ENCODE measurements around the gene KCNK6. TPM values are rescaled to one million over a fixed set of nuclear protein-coding genes. Genes with fewer than 3 reads are reported as not detected.

Gene KCNK6
- total and polyA plus RNA-seq, 2 of the 8 experiments (the other 6 are each of a cell fraction or from before 2014, with no cell fraction given): 10.6 to 13.3 TPM

GRCh38 chr19:38375098-38375493, 55.5 kb downstream of the KCNK6 start:
- Histone ChIP-seq H3K9ac (replicated peaks in 1 of 4; ENCODE audit: extremely low read depth in 1 of 4, low read depth in 3 of 4, low read length in 3 of 4) (peak overlapping the region; percentile 75 to 97 (median 88)), H4K8ac (ENCODE audit: extremely low read depth, insufficient read depth, low read length) (peak overlapping the region; percentile 96; the same call in 1 of the 2 replicates), H2BK12ac (ENCODE audit: low read depth, low read length) (0 out of 2 replicates have a peak overlapping the region, but pooled peaks have one; percentile 75), H3K23me2 (ENCODE audit: low read depth, low read length) (peaks cover 7% of the 10 kb centered on the region; the same call in 1 of the 2 replicates), H4K5ac (ENCODE audit: insufficient read length, low read depth, low read length) (peak overlapping the region; percentile 95), H2BK15ac (ENCODE audit: low read length) (no peak overlapping the region), H3K79me1 (ENCODE audit: low read depth, low read length) (peaks cover 14% of the 10 kb centered on the region), H3K18ac (ENCODE audit: extremely low read depth, low read length) (peak overlapping the region; percentile 98), H3K36me3 (ENCODE audit: control insufficient read depth in 2 of 4, insufficient read depth in 4 of 4, low read length in 3 of 4) (no peaks in the 10 kb centered on the region; a peak in 4 of 8 replicates), H4K20me1 (replicated peaks in 1 of 2; ENCODE audit: control insufficient read depth in 1 of 2, insufficient read depth in 2 of 2, low read length in 2 of 2) (peaks cover 2 to 3% of the 10 kb centered on the region in 2 experiments), H4K91ac (replicated peaks; ENCODE audit: insufficient read length, low read length) (peak overlapping the region; percentile 85), H3K9me3 (ENCODE audit: insufficient read depth in 2 of 2, low read depth in 1 of 2, low read length in 1 of 2) (no peaks in the 10 kb centered on the region), H3K4me2 (ENCODE audit: insufficient read depth in 1 of 2, low read depth in 2 of 2, low read length in 2 of 2) (peak overlapping the region; percentile 73 to 100), H3K23ac (ENCODE audit: insufficient read length) (no peak overlapping the region), H2BK120ac (replicated peaks; ENCODE audit: low read depth, low read length) (no peak overlapping the region), H3K4ac (replicated peaks; ENCODE audit: insufficient read length, low read depth, low read length) (no peak overlapping the region), H2BK20ac (ENCODE audit: low read length) (no peak overlapping the region), H2AK5ac (ENCODE audit: low read depth, low read length) (no peak overlapping the region), H3K56ac (replicated peaks; ENCODE audit: insufficient read length, low read depth, low read length) (peak overlapping the region; percentile 96), H3K14ac (ENCODE audit: insufficient read length) (no peak overlapping the region), H3K27me3 (replicated peaks in 1 of 4; ENCODE audit: control insufficient read depth in 3 of 4, extremely low read depth in 1 of 4, insufficient read depth in 3 of 4, low read length in 3 of 4) (no peaks in the 10 kb centered on the region; a peak in 2 of 7 replicates), H3K79me2 (ENCODE audit: control insufficient read depth in 1 of 2, insufficient read depth in 2 of 2, low read length in 2 of 2) (peaks cover 0 to 22% of the 10 kb centered on the region in 2 experiments; a peak in 2 of 4 replicates), H3K4me1 (replicated peaks in 1 of 4; ENCODE audit: control insufficient read depth in 3 of 4, insufficient read depth in 4 of 4, low read length in 3 of 4) (peaks cover 0 to 6% (median 3%) of the 10 kb centered on the region in 4 experiments; a peak in 3 of 7 replicates), H3K4me3 (ENCODE audit: extremely low read depth in 1 of 4, insufficient read depth in 2 of 4, low read depth in 3 of 4, low read length in 4 of 4) (peak overlapping the region; percentile 85 to 96 (median 90)), H3K27ac (ENCODE audit: low read depth, low read length) (peak overlapping the region; percentile 62; the same call in 1 of the 2 replicates), H2AFZ (ENCODE audit: low read length) (no peak overlapping the region), H2BK5ac (ENCODE audit: low read depth, low read length) (peak overlapping the region; percentile 90)
- DNase-seq (ENCODE audit: low read depth in 1 of 2, low spot score in 2 of 2) (no peak), FAIRE-seq (no peak)
- POLR2A ChIA-PET (ENCODE audit: partially characterized antibody): interaction anchor here (1.0 to 3.8 kb wide), 7 partner anchors 9 to 131 kb away, joined by 3 to 35 read pairs (median 6); partner anchors contain the start of genes GGN and SPRED3
- WGBS, 2 experiments (ENCODE audit: extremely low coverage in 1 of 2, insufficient coverage in 1 of 2, insufficient read length in 1 of 2, insufficient replicate concordance in 2 of 2, low coverage in 1 of 2, low lambda C conversion rate in 2 of 2, missing lambda C conversion rate in 1 of 2): 6% methylated on average over 18 of the region's 18 CpGs; no CpG with 5 or more reads in 1 of the 2 experiments
- TF ChIP-seq CTCF (IDR thresholded peaks at IDR 0.05; ENCODE audit: control extremely low read depth in 1 of 3, insufficient read depth in 1 of 3, low read depth in 1 of 3, low read length in 3 of 3) (no peak), SP4 (IDR thresholded peaks at IDR 0.05; ENCODE audit: low read length) (0 out of 2 replicates have a peak, but pooled peaks have one; percentile 14)
- CTCF ChIA-PET (ENCODE audit: partially characterized antibody): interaction anchor here (1.2 to 5.7 kb wide), 4 partner anchors 10 to 131 kb away, joined by 4 to 37 read pairs (median 18); no protein-coding TSS in a partner anchor

Measured in H1 (cell line).